Large intestine (tissue), 12 donors: ENCODE data around the gene RALB. TPM values are rescaled to one million over a fixed set of nuclear protein-coding genes. Genes with fewer than 3 reads are reported as not detected.

Experiments
- DNase-seq, 2 donors: peaks; one replicate each; pipeline versions ENCODE4 v3.0.0 to v3.0.0-alpha.2; 2013
- H3K27ac ChIP-seq: one replicate; pipeline ENCODE4 v1.5.1; 2013; ENCODE audit warnings: low read length
- H3K27me3 ChIP-seq: 2 replicates; pipeline ENCODE4 v1.6.1; 2013; ENCODE audit warnings: low read length; ENCODE audit not compliant: control insufficient read depth, insufficient read depth
- H3K36me3 ChIP-seq: 2 replicates; pipeline ENCODE4 v1.6.1; 2013; ENCODE audit warnings: low read length; ENCODE audit not compliant: control insufficient read depth, insufficient read depth
- H3K4me1 ChIP-seq: one replicate; pipeline ENCODE4 v1.6.1; 2013; ENCODE audit warnings: low read length; ENCODE audit not compliant: control insufficient read depth, insufficient read depth
- H3K4me3 ChIP-seq: one replicate; pipeline ENCODE4 v1.5.1; 2013; ENCODE audit warnings: low read length
- H3K9me3 ChIP-seq: one replicate; pipeline ENCODE4 v1.6.1; 2013; ENCODE audit warnings: mild to moderate bottlenecking, low read depth, low read length, moderate library complexity; ENCODE audit not compliant: control insufficient read depth
- WGBS: methylation state at CpG from one replicate; pipeline ENCODE4 v1.1.5; 2013; ENCODE audit warnings: low lambda C conversion rate; ENCODE audit not compliant: insufficient coverage; 5-methylcytosine and 5-hydroxymethylcytosine counted together
- long read RNA-seq, 11 donors: transcript quantifications; one replicate each; lab custom pipeline, GENCODE V29; 2026
- polyA plus RNA-seq: library from polyadenylated mRNA; unstranded; fragments of 120-200 nt; gene quantifications from one replicate; pipeline ENCODE4 v1.2.1, GENCODE V29; 2013

Gene RALB, protein sequence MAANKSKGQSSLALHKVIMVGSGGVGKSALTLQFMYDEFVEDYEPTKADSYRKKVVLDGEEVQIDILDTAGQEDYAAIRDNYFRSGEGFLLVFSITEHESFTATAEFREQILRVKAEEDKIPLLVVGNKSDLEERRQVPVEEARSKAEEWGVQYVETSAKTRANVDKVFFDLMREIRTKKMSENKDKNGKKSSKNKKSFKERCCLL
- 102 TPM for polyA plus RNA-seq
- long read RNA-seq, donor 1, transcript RALB-203 (5 exons, 1,252 nt): minor isoform, 8 of 36 reads
- long read RNA-seq, donor 1, transcript RALB-201 (5 exons, 2,344 nt): major isoform, 19 of 36 reads
- long read RNA-seq, donor 1, partial matches to known transcripts: 9 of 36 reads
- long read RNA-seq, donor 1, other reads (novel, unspliced or antisense): 0 of 36 reads
- long read RNA-seq, donor 2, transcript RALB-203 (5 exons, 1,252 nt): minor isoform, 25 of 102 reads
- long read RNA-seq, donor 2, transcript RALB-201 (5 exons, 2,344 nt): major isoform, 51 of 102 reads
- long read RNA-seq, donor 2, partial matches to known transcripts: 26 of 102 reads
- long read RNA-seq, donor 2, other reads (novel, unspliced or antisense): 0 of 102 reads
- long read RNA-seq, donor 3: 0 reads
- long read RNA-seq, donor 4, partial matches to known transcripts: 0 of 6 reads
- long read RNA-seq, donor 4, other reads (novel, unspliced or antisense): 0 of 6 reads
- long read RNA-seq, donor 5, transcript RALB-203 (5 exons, 1,252 nt): minor isoform, 11 of 57 reads
- long read RNA-seq, donor 5, transcript RALB-201 (5 exons, 2,344 nt): major isoform, 27 of 57 reads
- long read RNA-seq, donor 5, partial matches to known transcripts: 18 of 57 reads
- long read RNA-seq, donor 5, other reads (novel, unspliced or antisense): 0 of 57 reads
- long read RNA-seq, donor 6, transcript RALB-201 (5 exons, 2,344 nt): major isoform, 33 of 116 reads
- long read RNA-seq, donor 6, transcript RALB-203 (5 exons, 1,252 nt): minor isoform, 19 of 116 reads
- long read RNA-seq, donor 6, partial matches to known transcripts: 59 of 116 reads
- long read RNA-seq, donor 6, other reads (novel, unspliced or antisense): 5 of 116 reads
- long read RNA-seq, donor 7, transcript RALB-203 (5 exons, 1,252 nt): major isoform, 10 of 20 reads
- long read RNA-seq, donor 7, transcript RALB-201 (5 exons, 2,344 nt): major isoform, 10 of 20 reads
- long read RNA-seq, donor 7, partial matches to known transcripts: 0 of 20 reads
- long read RNA-seq, donor 7, other reads (novel, unspliced or antisense): 0 of 20 reads
- long read RNA-seq, donor 8, transcript RALB-203 (5 exons, 1,252 nt): minor isoform, 25 of 112 reads
- long read RNA-seq, donor 8, transcript RALB-201 (5 exons, 2,344 nt): major isoform, 47 of 112 reads
- long read RNA-seq, donor 8, partial matches to known transcripts: 40 of 112 reads
- long read RNA-seq, donor 8, other reads (novel, unspliced or antisense): 0 of 112 reads
- long read RNA-seq, donor 9, transcript RALB-201 (5 exons, 2,344 nt): major isoform, 46 of 132 reads
- long read RNA-seq, donor 9, transcript RALB-203 (5 exons, 1,252 nt): minor isoform, 16 of 132 reads
- long read RNA-seq, donor 9, partial matches to known transcripts: 70 of 132 reads
- long read RNA-seq, donor 9, other reads (novel, unspliced or antisense): 0 of 132 reads
- long read RNA-seq, donor 10, transcript RALB-201 (5 exons, 2,344 nt): major isoform, 48 of 102 reads
- long read RNA-seq, donor 10, transcript RALB-203 (5 exons, 1,252 nt): minor isoform, 22 of 102 reads
- long read RNA-seq, donor 10, partial matches to known transcripts: 32 of 102 reads
- long read RNA-seq, donor 10, other reads (novel, unspliced or antisense): 0 of 102 reads
- long read RNA-seq, donor 11, transcript RALB-203 (5 exons, 1,252 nt): minor isoform, 18 of 55 reads
- long read RNA-seq, donor 11, transcript RALB-201 (5 exons, 2,344 nt): major isoform, 29 of 55 reads
- long read RNA-seq, donor 11, partial matches to known transcripts: 8 of 55 reads
- long read RNA-seq, donor 11, other reads (novel, unspliced or antisense): 0 of 55 reads

GRCh38 chr2:120252225-120253020 lies at the start of gene RALB:
RALB (plus strand) TSS chr2:120252852; CDS start chr2:120278665, 25,813 bp downstream.
- Histone ChIP-seq H3K4me1 (peaks cover 29% of the 10 kb centered on the region), H3K27me3 (no peaks in the 10 kb centered on the region), H3K36me3 (no peaks in the 10 kb centered on the region), H3K9me3 (no peaks in the 10 kb centered on the region), H3K4me3 (peak within 1 kb of the TSS; percentile 95), H3K27ac (peak within 1 kb of the TSS; percentile 97)
- no CpG with 5 or more reads among the region's 71 CpGs for WGBS
- DNase-seq: peak; percentile 99 to 100

GRCh38 chr2:120203251-120204021 lies 49.2 kb upstream of the RALB start:
- WGBS: no CpG with 5 or more reads among the region's 10 CpGs
- Histone ChIP-seq H3K9me3 (no peaks in the 10 kb centered on the region), H3K27ac (no peak overlapping the region), H3K4me3 (no peak overlapping the region), H3K4me1 (no peaks in the 10 kb centered on the region), H3K36me3 (no peaks in the 10 kb centered on the region), H3K27me3 (no peaks in the 10 kb centered on the region)
- DNase-seq: no peak

GRCh38 chr2:120204022-120204405 lies 48.6 kb upstream of the RALB start:
- no peaks in the 10 kb centered on the region for H3K36me3 ChIP-seq
- H3K9me3 ChIP-seq: no peaks in the 10 kb centered on the region
- DNase-seq: no peak
- H3K27ac ChIP-seq: no peak overlapping the region
- no peaks in the 10 kb centered on the region for H3K4me1 ChIP-seq
- no CpG with 5 or more reads among the region's 5 CpGs for WGBS
- H3K4me3 ChIP-seq: no peak overlapping the region
- H3K27me3 ChIP-seq: no peaks in the 10 kb centered on the region

GRCh38 chr2:120204417-120204816 lies 48.2 kb upstream of the RALB start:
- no peak overlapping the region for H3K4me3 ChIP-seq
- no peaks in the 10 kb centered on the region for H3K9me3 ChIP-seq
- no peak overlapping the region for H3K27ac ChIP-seq
- H3K4me1 ChIP-seq: no peaks in the 10 kb centered on the region
- no peaks in the 10 kb centered on the region for H3K36me3 ChIP-seq
- DNase-seq: no peak
- WGBS: no CpG with 5 or more reads among the region's 3 CpGs
- no peaks in the 10 kb centered on the region for H3K27me3 ChIP-seq

DNA sequence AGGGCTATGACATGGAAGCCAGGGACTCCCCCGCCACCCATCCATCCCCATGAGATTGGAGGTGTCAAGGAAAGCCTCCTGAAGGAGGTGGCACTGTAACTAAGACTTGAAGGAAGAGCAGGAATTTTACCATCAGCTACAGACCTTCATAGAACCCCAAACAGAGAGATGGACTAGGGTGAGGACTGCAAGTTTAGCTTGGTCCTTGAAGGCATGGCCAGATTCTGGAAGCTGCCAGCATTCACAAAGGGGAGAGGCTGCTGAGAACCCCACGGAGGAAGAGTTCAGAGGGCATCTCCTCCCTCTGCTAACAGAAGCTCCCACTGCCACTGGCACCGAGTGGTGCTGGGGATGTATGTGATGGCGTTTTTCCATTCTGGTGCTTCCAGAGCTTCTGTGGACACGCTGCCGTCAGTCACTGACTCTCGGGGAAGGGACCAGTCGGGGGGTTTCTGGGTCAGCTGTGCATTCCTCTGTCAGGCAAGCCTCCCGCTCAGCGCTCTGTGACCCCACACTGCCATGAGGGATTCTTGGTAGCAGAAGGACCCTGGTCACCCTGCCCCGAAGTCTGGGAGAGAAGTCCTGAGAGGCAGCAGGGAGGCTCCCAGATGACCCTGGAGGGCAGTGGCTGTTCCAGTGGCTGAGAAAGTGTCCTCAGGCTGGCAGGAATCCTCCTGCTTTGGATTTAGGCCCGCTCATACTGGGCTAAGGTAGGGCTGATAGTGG lies 47.5 kb upstream of the RALB start:
- H3K27me3 ChIP-seq: no peaks in the 10 kb centered on the region
- no CpG with 5 or more reads among the region's 12 CpGs for WGBS
- no peak overlapping the region for H3K27ac ChIP-seq
- no peak for DNase-seq
- no peaks in the 10 kb centered on the region for H3K9me3 ChIP-seq
- no peaks in the 10 kb centered on the region for H3K4me1 ChIP-seq
- H3K4me3 ChIP-seq: no peak overlapping the region
- H3K36me3 ChIP-seq: no peaks in the 10 kb centered on the region

- H3K27ac ChIP-seq: no peak overlapping the region
- WGBS: no CpG with 5 or more reads among the region's 8 CpGs
- H3K27me3 ChIP-seq: no peaks in the 10 kb centered on the region
- DNase-seq: peak; percentile 29 to 58
- no peak overlapping the region for H3K4me3 ChIP-seq
- H3K9me3 ChIP-seq: no peaks in the 10 kb centered on the region
- no peaks in the 10 kb centered on the region for H3K4me1 ChIP-seq
- H3K36me3 ChIP-seq: no peaks in the 10 kb centered on the region
Observed at GRCh38 chr2:120206022-120206581, 46.5 kb upstream of the RALB start.

- Histone ChIP-seq H3K27me3 (no peaks in the 10 kb centered on the region), H3K27ac (no peak overlapping the region), H3K4me1 (no peaks in the 10 kb centered on the region), H3K4me3 (no peak overlapping the region), H3K9me3 (no peaks in the 10 kb centered on the region), H3K36me3 (no peaks in the 10 kb centered on the region)
- no peak for DNase-seq
- WGBS: no CpG with 5 or more reads among the region's 10 CpGs
Observed at GRCh38 chr2:120208381-120209353, 44.0 kb upstream of the RALB start.
